Duodenal mucosa (tissue), 2 donors: ENCODE results near the gene CDC42BPB.
"Not testable (repeated sequence)": the region's sequence is repeated elsewhere in the genome, so short reads cannot be mapped to it uniquely, and the experiment has no call there.

Source experiments
- H3K27ac ChIP-seq: one replicate; pipeline ENCODE4 v1.7.0; 2013; ENCODE audit warnings: low read depth, low read length
- H3K27me3 ChIP-seq, 2 donors: one replicate each; pipeline ENCODE4 v1.7.0; 2013; ENCODE audit warnings: low read length in 2 of 2, control low read depth in 1 of 2; ENCODE audit not compliant: insufficient read depth in 2 of 2, control insufficient read depth in 1 of 2
- H3K36me3 ChIP-seq, 2 donors: one replicate each; pipeline ENCODE4 v1.7.0; 2013; ENCODE audit warnings: low read length in 2 of 2, control low read depth in 1 of 2; ENCODE audit not compliant: insufficient read depth in 2 of 2, control insufficient read depth in 1 of 2
- H3K4me1 ChIP-seq, 2 donors: one replicate each; pipeline ENCODE4 v1.7.0; 2013; ENCODE audit warnings: low read length in 2 of 2, control low read depth in 1 of 2; ENCODE audit not compliant: insufficient read depth in 2 of 2, control insufficient read depth in 1 of 2
- H3K4me3 ChIP-seq, 2 donors: one replicate each; pipeline ENCODE4 v1.7.0; 2013; ENCODE audit warnings: low read length in 2 of 2, low read depth in 1 of 2
- H3K9ac ChIP-seq, 2 donors: one replicate each; pipeline ENCODE4 v1.7.0; 2013; ENCODE audit warnings: low read length in 2 of 2, low read depth in 1 of 2
- H3K9me3 ChIP-seq, 2 donors: one replicate each; pipeline ENCODE4 v1.7.0; 2013; ENCODE audit warnings: low read length in 2 of 2, control low read depth in 1 of 2; ENCODE audit not compliant: control insufficient read depth in 1 of 2

The CDC42BPB gene

GRCh38 chr14:103064436-103064835 lies 7.1 kb upstream of the CDC42BPB start:
- no peaks in the 10 kb centered on the region for H3K9me3 ChIP-seq
- H3K4me3 ChIP-seq, result no peak overlapping the region
- H3K9ac ChIP-seq, result no peak overlapping the region
- no peaks in the 10 kb centered on the region for H3K36me3 ChIP-seq
- no peaks in the 10 kb centered on the region for H3K27me3 ChIP-seq
- H3K4me1 ChIP-seq, result peaks cover 7 to 19% of the 10 kb centered on the region in 2 donors
- no peak overlapping the region for H3K27ac ChIP-seq

- no peaks in the 10 kb centered on the region for H3K36me3 ChIP-seq
- no peaks in the 10 kb centered on the region for H3K27me3 ChIP-seq
- no peaks in the 10 kb centered on the region for H3K9me3 ChIP-seq
- no peak overlapping the region for H3K27ac ChIP-seq
- no peak overlapping the region for H3K4me3 ChIP-seq
- no peak overlapping the region for H3K9ac ChIP-seq
- H3K4me1 ChIP-seq, result peaks cover 6 to 17% of the 10 kb centered on the region in 2 donors
Measured at GRCh38 chr14:103061482-103061976, 4.2 kb upstream of the CDC42BPB start.

GRCh38 chr14:103059556-103059955 lies 2.2 kb upstream of the CDC42BPB start:
- Histone ChIP-seq H3K9me3 (no peaks in the 10 kb centered on the region), H3K36me3 (no peaks in the 10 kb centered on the region), H3K4me3 (no peak overlapping the region), H3K27ac (no peak overlapping the region), H3K9ac (no peak overlapping the region), H3K4me1 (peaks cover 19 to 25% of the 10 kb centered on the region in 2 donors), H3K27me3 (no peaks in the 10 kb centered on the region)

- Histone ChIP-seq H3K4me1 (peaks cover 19 to 25% of the 10 kb centered on the region in 2 donors), H3K4me3 (peak overlapping the region; percentile 78 to 79), H3K9ac (peak overlapping the region; percentile 68 to 80), H3K36me3 (no peaks in the 10 kb centered on the region), H3K27me3 (no peaks in the 10 kb centered on the region), H3K9me3 (no peaks in the 10 kb centered on the region), H3K27ac (peak overlapping the region; percentile 84)
Measured at GRCh38 chr14:103058164-103059055, 1.1 kb upstream of the CDC42BPB start.

GRCh38 chr14:103057028-103057371 lies 349 bp downstream of the CDC42BPB start:
- no peaks in the 10 kb centered on the region for H3K36me3 ChIP-seq
- H3K9ac ChIP-seq, result peak overlapping the region; percentile 79 to 91
- H3K9me3 ChIP-seq, result no peaks in the 10 kb centered on the region
- no peaks in the 10 kb centered on the region for H3K27me3 ChIP-seq
- peak overlapping the region; percentile 66 to 91 for H3K4me3 ChIP-seq
- H3K27ac ChIP-seq, result peak overlapping the region; percentile 95
- H3K4me1 ChIP-seq, result peaks cover 25% of the 10 kb centered on the region in 2 donors

- no peaks in the 10 kb centered on the region for H3K36me3 ChIP-seq
- H3K27ac ChIP-seq, result peak overlapping the region; percentile 95
- no peaks in the 10 kb centered on the region for H3K9me3 ChIP-seq
- H3K4me1 ChIP-seq, result peaks cover 25% of the 10 kb centered on the region in 2 donors
- H3K27me3 ChIP-seq, result no peaks in the 10 kb centered on the region
- peak overlapping the region; percentile 75 to 91 for H3K4me3 ChIP-seq
- peak overlapping the region; percentile 79 to 91 for H3K9ac ChIP-seq
Measured at GRCh38 chr14:103056322-103057027, 874 bp downstream of the CDC42BPB start.

- peak overlapping the region; percentile 39 to 40 for H3K9ac ChIP-seq
- peak overlapping the region; percentile 37 for H3K27ac ChIP-seq
- no peaks in the 10 kb centered on the region for H3K36me3 ChIP-seq
- H3K9me3 ChIP-seq, result no peaks in the 10 kb centered on the region
- peak overlapping the region; percentile 75 to 91 for H3K4me3 ChIP-seq
- H3K27me3 ChIP-seq, result no peaks in the 10 kb centered on the region
- H3K4me1 ChIP-seq, result peaks cover 25% of the 10 kb centered on the region in 2 donors
Measured at GRCh38 chr14:103055695-103056094, 1.7 kb downstream of the CDC42BPB start.

- H3K4me3 ChIP-seq, result no peak overlapping the region
- H3K27me3 ChIP-seq, result no peaks in the 10 kb centered on the region
- H3K27ac ChIP-seq, result no peak overlapping the region
- peaks cover 13 to 19% of the 10 kb centered on the region in 2 donors for H3K4me1 ChIP-seq
- H3K9ac ChIP-seq, result no peak overlapping the region
- H3K36me3 ChIP-seq, result no peaks in the 10 kb centered on the region
- no peaks in the 10 kb centered on the region for H3K9me3 ChIP-seq
Measured at GRCh38 chr14:103052407-103052806, 4.9 kb downstream of the CDC42BPB start.

GRCh38 chr14:103050935-103051334 lies 6.4 kb downstream of the CDC42BPB start:
- no peak overlapping the region for H3K4me3 ChIP-seq
- H3K36me3 ChIP-seq, result no peaks in the 10 kb centered on the region
- H3K9ac ChIP-seq, result no peak overlapping the region
- peaks cover 15 to 18% of the 10 kb centered on the region in 2 donors for H3K4me1 ChIP-seq
- no peaks in the 10 kb centered on the region for H3K9me3 ChIP-seq
- H3K27ac ChIP-seq, result no peak overlapping the region
- H3K27me3 ChIP-seq, result no peaks in the 10 kb centered on the region

- H3K9ac ChIP-seq, H3K9me3 ChIP-seq, H3K27me3 ChIP-seq, H3K36me3 ChIP-seq, H3K4me3 ChIP-seq, H3K27ac ChIP-seq: not testable (repeated sequence)
- peaks cover 12 to 14% of the 10 kb centered on the region in 2 donors for H3K4me1 ChIP-seq
Measured at GRCh38 chr14:103047453-103047852, 9.9 kb downstream of the CDC42BPB start.
